HT-29 (cell line): Measurements from ENCODE around the gene CYP11A1. TPM values are rescaled to one million over a fixed set of nuclear protein-coding genes. Genes with fewer than 3 reads are reported as not detected.

Experiments
- DNase-seq: peaks from one replicate; pipeline ENCODE4 v3.0.0-alpha.2; 2015; ENCODE audit warnings: low spot score
- total RNA-seq: library from RNA; depleted of rRNA; stranded (reverse); fragments of >200 nt; shearing (Covaris generic); gene quantifications from 2 replicates; pipeline ENCODE4 v1.2.3, GENCODE V29; 2014; rRNA removed

Gene CYP11A1
- total RNA-seq: not detected in 2 replicates

DNA sequence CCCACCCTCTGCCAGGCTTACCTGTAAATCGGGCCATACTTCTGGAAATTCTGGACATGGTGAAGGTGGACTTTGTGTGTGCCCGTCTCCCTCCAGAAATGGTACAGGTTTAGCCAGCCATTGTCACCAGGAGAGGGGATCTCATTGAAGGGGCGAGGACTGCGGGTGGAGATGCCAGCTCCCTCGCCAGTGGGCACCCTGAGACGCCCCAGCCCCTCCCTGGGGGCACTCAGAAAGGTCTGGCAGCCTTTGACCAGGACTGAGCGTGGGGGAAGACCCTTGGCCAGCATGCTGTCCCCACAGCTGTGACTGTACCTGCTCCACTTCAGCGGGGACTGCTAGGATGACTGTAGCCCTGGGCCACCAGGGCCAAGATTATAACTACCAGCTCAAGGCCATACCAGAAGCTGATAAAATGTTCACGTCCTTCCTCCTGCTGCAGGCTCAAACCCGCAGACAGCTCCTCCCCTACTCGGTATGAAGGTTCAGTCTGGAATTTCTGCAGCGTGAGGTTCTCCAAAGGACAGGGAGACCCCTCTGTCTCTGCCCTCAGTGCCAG, at the start of gene CYP11A1:
Gene CYP11A1, minus strand, starts transcription at position 351 of the 559 bp plus-strand sequence. Its CDS starts 61 bp downstream, at position 290.
- DNase-seq: no peak

- DNase-seq: no peak
These were observed 49.8 kb upstream of the CYP11A1 start for GRCh38 chr15:74417225-74417624.

DNA sequence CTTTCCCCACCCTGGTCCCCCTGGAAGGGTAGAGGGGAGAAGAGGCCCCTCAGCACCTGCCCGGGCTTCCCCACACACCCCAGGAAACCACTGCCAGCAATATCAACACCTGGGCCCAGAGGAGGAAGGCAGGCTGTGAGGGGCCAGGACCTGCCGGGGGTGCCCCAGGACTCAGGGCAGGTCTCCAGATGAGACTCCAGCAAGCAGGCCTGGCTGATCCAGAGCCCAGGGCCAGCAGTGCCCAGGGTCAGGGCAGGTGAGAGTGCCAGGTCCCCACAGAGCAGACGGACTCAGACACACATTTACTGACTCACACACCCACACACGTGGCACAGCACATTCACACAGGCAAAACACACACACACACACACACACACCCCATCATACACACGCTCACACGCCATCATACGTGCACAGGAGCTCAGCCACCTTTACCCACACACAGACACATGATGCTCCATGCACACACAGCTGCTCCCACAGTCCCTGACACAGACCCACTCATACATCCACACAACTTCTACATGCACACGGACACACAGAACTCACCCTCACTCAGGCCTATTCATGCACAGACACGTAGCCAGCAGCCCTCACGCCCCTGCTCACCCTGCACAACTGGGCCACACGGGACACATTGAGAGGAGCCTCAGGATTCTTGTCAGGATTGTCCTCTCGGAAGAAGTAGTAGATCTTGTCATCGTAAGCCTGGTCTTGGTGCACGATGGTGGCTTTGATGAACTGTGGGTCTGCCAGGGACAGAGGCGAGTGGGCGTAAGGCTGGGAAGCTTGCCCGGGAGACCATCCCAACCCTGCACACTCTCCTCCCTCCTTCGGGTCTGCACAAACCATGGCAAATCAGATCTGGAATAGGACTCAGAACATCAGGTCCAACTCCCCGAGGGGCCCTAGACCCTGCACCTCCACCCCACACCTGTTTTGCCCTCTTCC, 48.8 kb upstream of the CYP11A1 start:
- DNase-seq: no peak

GRCh38 chr15:74414603-74415338, 47.3 kb upstream of the CYP11A1 start:
- DNase-seq: no peak

- no peak for DNase-seq
These were observed 46.7 kb upstream of the CYP11A1 start for GRCh38 chr15:74414081-74414580.

GRCh38 chr15:74413350-74414080, 46.1 kb upstream of the CYP11A1 start:
- no peak for DNase-seq

DNA sequence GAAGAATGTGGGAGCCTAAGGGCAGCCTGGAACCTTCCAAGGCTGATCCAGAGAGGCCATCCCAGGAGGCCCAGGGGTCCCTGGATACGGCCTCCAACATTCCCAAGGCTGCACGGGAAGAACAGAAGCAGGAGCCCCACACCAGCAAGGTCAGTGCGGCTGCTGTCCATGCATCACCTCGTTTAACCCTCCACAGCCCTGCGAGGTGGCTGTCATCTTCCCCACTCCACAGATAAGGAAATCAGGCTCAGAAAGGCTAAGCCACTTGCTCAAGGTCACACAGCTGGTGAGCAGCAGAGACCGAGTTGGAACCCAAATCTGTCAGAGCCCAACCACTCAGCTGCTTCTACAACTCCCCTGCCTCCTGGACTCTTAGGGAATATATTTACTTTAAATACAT, 44.7 kb upstream of the CYP11A1 start:
- no peak for DNase-seq

DNA sequence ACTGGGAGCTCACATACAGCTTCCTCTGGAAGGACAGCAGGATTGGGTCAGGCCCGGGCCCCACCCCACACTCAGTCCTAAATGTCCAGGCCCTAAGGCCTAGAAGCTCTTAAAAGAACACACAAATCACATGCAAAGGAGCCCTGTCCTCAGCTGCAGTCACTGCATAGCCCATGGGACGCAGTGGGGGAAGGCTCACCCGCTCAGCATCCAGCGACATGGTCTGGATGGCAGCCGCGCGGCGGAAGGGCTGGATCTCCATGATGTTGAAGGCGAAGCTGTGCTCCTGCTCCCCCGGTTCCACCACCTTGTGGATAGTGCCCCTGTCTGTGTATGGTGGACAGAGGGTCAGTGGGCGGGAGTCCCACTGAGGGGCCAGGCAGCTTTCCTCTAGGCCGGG, 44.2 kb upstream of the CYP11A1 start:
- no peak for DNase-seq

DNA sequence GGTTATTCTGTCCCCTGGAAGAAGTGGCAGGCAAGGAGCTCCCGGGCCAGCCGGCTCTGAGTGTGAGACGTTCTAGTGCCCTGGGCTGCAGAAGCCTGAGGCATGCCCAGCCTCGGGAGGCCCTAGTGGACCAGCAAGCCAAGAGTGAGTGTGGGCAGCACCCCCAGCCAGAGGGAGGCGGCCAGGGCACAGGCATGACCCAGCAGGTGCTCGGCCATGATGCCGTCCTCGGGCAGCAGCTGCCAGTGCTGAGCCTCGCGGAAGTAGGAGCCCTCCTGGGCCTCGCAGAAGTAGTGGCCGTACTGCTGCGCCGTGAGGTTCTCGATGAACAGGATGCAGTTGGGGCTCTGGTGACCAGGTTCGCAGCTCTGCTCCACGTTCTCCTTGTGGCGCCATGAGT, 43.1 kb upstream of the CYP11A1 start:
- no peak for DNase-seq

DNA sequence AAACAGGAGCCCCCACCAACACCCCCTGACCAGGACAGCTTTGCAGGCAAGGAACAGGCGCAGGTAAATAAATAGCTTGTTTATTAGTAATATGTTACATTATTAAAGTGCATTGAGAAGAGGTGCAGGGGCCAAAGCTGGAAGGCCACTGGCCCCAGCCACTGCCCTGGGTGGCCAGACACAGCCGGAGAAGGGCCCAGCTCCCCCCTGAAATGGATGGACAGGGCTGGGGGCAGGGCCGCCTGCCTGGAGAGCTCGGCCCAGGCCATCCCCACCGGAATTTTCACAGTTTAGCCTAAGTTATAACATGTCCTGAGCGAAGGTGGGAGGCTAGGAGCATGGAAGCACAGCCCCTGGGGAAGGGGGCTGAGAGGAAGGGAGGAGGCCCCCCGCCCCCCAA, 41.8 kb upstream of the CYP11A1 start:
- DNase-seq: no peak

- no peak for DNase-seq
These were observed 41.4 kb upstream of the CYP11A1 start for GRCh38 chr15:74408815-74409214.

DNA sequence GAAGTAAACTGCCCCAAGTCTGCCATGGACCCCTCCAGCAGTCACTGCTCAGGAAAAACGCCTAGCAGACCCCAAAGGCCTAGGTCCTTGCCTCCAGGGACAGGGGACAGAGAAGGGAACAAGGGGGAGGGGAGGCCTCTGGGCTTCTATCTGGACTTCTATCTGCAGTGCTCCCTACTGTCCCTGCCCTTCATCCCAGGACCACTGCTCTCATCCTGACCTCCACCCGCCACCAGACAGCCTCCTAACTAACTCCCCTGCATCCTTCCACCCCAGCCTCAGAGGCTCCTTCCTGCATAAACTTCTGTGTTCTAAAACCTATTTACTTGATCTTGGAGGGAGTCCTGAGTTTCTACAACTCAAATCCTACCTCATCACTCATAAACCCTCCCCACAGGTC, 40.9 kb upstream of the CYP11A1 start:
- DNase-seq: no peak

DNA sequence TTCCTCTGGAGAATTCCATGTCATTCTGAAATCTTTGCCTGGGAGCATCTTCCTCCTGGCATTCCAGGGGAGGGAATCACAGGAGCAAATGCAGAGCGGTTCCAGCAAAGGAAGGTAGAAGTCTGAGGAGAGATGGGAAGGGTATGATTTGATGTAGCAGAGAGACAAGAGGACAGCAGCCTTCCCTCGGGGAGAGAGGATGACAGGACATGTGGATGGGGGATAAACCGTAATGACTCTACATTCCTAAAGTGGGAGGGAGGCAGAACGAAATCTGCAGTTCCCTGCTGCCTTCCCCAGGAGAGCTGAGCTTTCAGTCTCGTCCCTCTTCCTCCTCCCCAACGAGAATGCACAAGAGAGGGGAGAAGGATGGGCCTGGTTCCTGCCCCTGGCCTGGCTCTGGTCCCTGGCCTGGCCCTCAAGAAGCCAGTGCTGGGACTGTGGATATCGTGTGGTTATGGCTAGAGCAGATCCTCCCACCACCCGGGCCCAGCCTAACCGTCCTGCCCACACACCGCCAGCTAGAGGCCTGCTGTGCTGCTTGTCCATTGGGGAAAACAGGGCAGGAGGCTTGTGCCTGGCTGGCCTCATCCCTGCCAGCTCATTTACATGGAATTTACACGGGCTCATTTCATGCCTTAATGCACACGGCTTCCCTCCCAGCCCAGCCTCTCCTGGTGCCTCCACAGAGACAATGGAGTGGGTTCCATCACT, 39.7 kb upstream of the CYP11A1 start:
- DNase-seq: no peak

- no peak for DNase-seq
These were observed 39.1 kb upstream of the CYP11A1 start for GRCh38 chr15:74406517-74406916.

DNA sequence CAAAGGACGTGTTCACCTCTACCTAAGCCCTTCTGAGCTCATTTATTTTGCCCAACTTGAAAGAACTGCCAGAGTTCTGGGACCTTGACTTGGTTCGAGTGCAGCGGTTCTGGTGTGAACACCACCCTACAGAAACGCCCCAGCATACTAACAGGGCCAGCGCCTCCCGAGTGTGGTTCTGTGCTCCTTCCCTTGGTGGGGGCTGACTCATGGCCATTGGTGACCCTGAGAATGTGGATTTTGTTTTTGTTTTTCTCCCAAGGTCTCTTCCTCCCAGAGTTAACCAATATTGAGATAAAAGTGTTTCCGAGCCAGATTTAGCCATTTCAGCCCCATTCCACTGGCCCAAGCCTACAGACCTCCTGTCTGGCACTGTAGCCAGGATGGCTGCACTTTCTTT, 38.4 kb upstream of the CYP11A1 start:
- DNase-seq: no peak

GRCh38 chr15:74403991-74404563, 36.6 kb upstream of the CYP11A1 start:
- no peak for DNase-seq

DNA sequence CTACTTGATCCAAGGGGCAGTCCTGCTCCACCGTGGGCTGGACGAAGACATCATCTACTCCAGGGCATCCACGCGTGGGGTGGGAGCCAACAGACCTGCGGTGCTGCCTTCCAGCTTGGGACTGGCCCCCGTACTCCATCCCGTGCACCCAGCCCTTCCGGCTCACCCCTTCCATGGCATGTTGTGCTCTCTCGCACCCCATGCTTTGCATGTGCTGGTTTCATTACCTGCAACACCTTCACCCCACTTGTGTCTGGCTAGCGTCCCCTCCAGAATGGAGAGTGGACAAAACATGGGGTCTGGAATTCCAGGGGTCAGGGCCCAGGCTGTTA, 36.1 kb upstream of the CYP11A1 start:
- no peak for DNase-seq

- DNase-seq: no peak
These were observed 35.6 kb upstream of the CYP11A1 start for GRCh38 chr15:74402873-74403587.

GRCh38 chr15:74402337-74402841, 34.9 kb upstream of the CYP11A1 start:
- no peak for DNase-seq
